ENCODE measurements around the gene HIF3A. TPM values are rescaled to one million over a fixed set of nuclear protein-coding genes. Genes with fewer than 3 reads are reported as not detected.
A peak's percentile ranks its signal among the peaks of the same experiment; 100 is the strongest.
"Not testable (repeated sequence)": the region's sequence is repeated elsewhere in the genome, so short reads cannot be mapped to it uniquely, and the experiment has no call there.

HIF3A gene
- total RNA-seq, 1 experiment from 2014 or later: not detected

GRCh38 chr19:46261501-46261900, 35.3 kb upstream of the HIF3A start:
- H3K4me1 ChIP-seq (ENCODE audit: control insufficient read depth, insufficient read depth, low read length); DNase-seq (ENCODE audit: low read depth, low spot score); H3K4me3 ChIP-seq (ENCODE audit: low read depth in 2 of 2, low read length in 2 of 2); POLR2A ChIA-PET; in situ Hi-C loops (cut with HindIII; ENCODE audit: low pct_unique_long_range_greater_than_20kb, low sequenced_read_pairs); H3K27ac ChIP-seq (ENCODE audit: low read length); H3K36me3 ChIP-seq (ENCODE audit: control insufficient read depth, insufficient read depth, low read length); H3K9me3 ChIP-seq (ENCODE audit: control insufficient read depth, insufficient read depth, low read depth, low read length); H3K27me3 ChIP-seq (ENCODE audit: control insufficient read depth, insufficient read depth, low read length); intact Hi-C loops (cut with micrococcal nuclease; ENCODE audit: unreplicated experiment); BruUV-seq (replicated peaks): not testable (repeated sequence)
- CTCF ChIA-PET: interaction anchor here (0.6 kb wide), 1 partner anchor 11 kb away, joined by 11 read pairs; no protein-coding TSS in a partner anchor
- 0 out of 2 replicates have a peak, but pooled peaks have one; percentile 49 for ATAC-seq

- BruUV-seq (replicated peaks); H3K27ac ChIP-seq (ENCODE audit: low read length); H3K4me1 ChIP-seq (ENCODE audit: control insufficient read depth, insufficient read depth, low read length); intact Hi-C loops (cut with micrococcal nuclease; ENCODE audit: unreplicated experiment); H3K4me3 ChIP-seq (ENCODE audit: low read depth in 2 of 2, low read length in 2 of 2); H3K27me3 ChIP-seq (ENCODE audit: control insufficient read depth, insufficient read depth, low read length); H3K36me3 ChIP-seq (ENCODE audit: control insufficient read depth, insufficient read depth, low read length); H3K9me3 ChIP-seq (ENCODE audit: control insufficient read depth, insufficient read depth, low read depth, low read length); DNase-seq (ENCODE audit: low read depth, low spot score); POLR2A ChIA-PET; in situ Hi-C loops (cut with HindIII; ENCODE audit: low pct_unique_long_range_greater_than_20kb, low sequenced_read_pairs): not testable (repeated sequence)
- CTCF ChIA-PET: interaction anchor here (0.6 kb wide), 1 partner anchor 169 kb away, joined by 9 read pairs; no protein-coding TSS in a partner anchor
- ATAC-seq: peak; percentile 41; the same call in 1 of the 2 replicates
Observed at GRCh38 chr19:46262684-46263296, 34.1 kb upstream of the HIF3A start.

- H3K9me3 ChIP-seq (ENCODE audit: control insufficient read depth, insufficient read depth, low read depth, low read length); H3K4me3 ChIP-seq (ENCODE audit: low read depth in 2 of 2, low read length in 2 of 2); DNase-seq (ENCODE audit: low read depth, low spot score); ATAC-seq; H3K36me3 ChIP-seq (ENCODE audit: control insufficient read depth, insufficient read depth, low read length); in situ Hi-C loops (cut with HindIII; ENCODE audit: low pct_unique_long_range_greater_than_20kb, low sequenced_read_pairs); POLR2A ChIA-PET; H3K27me3 ChIP-seq (ENCODE audit: control insufficient read depth, insufficient read depth, low read length); H3K27ac ChIP-seq (ENCODE audit: low read length); H3K4me1 ChIP-seq (ENCODE audit: control insufficient read depth, insufficient read depth, low read length); BruUV-seq (replicated peaks): not testable (repeated sequence)
- intact Hi-C loops (cut with micrococcal nuclease; ENCODE audit: unreplicated experiment): loop anchor here (5.0 kb wide), 2 partner anchors 182 to 238 kb away; no protein-coding TSS in a partner anchor
- CTCF ChIA-PET: interaction anchor here (0.9 to 2.5 kb wide), 2 partner anchors 184 to 187 kb away, joined by 4 to 13 read pairs; no protein-coding TSS in a partner anchor
Observed at GRCh38 chr19:46264801-46265200, 32.0 kb upstream of the HIF3A start.

- Histone ChIP-seq H3K9me3 (ENCODE audit: control insufficient read depth, insufficient read depth, low read depth, low read length) (no peaks in the 10 kb centered on the region), H3K27ac (ENCODE audit: low read length) (no peak overlapping the region), H3K4me1 (ENCODE audit: control insufficient read depth, insufficient read depth, low read length) (no peaks in the 10 kb centered on the region), H3K27me3 (ENCODE audit: control insufficient read depth, insufficient read depth, low read length) (no peaks in the 10 kb centered on the region), H3K36me3 (ENCODE audit: control insufficient read depth, insufficient read depth, low read length) (no peaks in the 10 kb centered on the region), H3K4me3 (ENCODE audit: low read depth in 2 of 2, low read length in 2 of 2) (no peak overlapping the region)
- in situ Hi-C loops (cut with HindIII; ENCODE audit: low pct_unique_long_range_greater_than_20kb, low sequenced_read_pairs) (no loop called here), intact Hi-C loops (cut with micrococcal nuclease; ENCODE audit: unreplicated experiment) (loop anchor here (5.0 kb wide), 2 partner anchors 183 to 238 kb away; no protein-coding TSS in a partner anchor)
- ChIA-PET POLR2A (no interaction called here), CTCF (interaction anchor here (0.5 to 2.5 kb wide), 5 partner anchors 11 to 273 kb away, joined by 3 to 13 read pairs (median 4); no protein-coding TSS in a partner anchor)
- ATAC-seq: peak; percentile 91
- no TSS peak for BruUV-seq (replicated peaks)
- TF ChIP-seq POLR2AphosphoS5 (IDR thresholded peaks at IDR 0.05; ENCODE audit: low read depth, low read length): no peak
- peak; percentile 82 for TF ChIP-seq CTCF (IDR thresholded peaks at IDR 0.05)
- no peak for DNase-seq (ENCODE audit: low read depth, low spot score)
Observed at GRCh38 chr19:46265217-46265828, 31.5 kb upstream of the HIF3A start.
